Uterus (tissue), 4 donors: ENCODE results near the gene CYSTM1. TPM values are rescaled to one million over a fixed set of nuclear protein-coding genes. Genes with fewer than 3 reads are reported as not detected.
A peak's percentile ranks its signal among the peaks of the same experiment; 100 is the strongest.

Source experiments
- DNase-seq, 2 donors: peaks; one replicate each; pipeline ENCODE4 v3.0.0-alpha.2; 2019 to 2020
- H3K27ac ChIP-seq, 2 donors: fragments of 200-600 bp; sonication (generic); 1 replicate in 1 of 2; 2 replicates in 1 of 2; pipeline ENCODE4 v1.5.1; 2016 to 2018
- H3K27me3 ChIP-seq, 2 donors: fragments of 200-600 bp; sonication (generic); one replicate each; pipeline ENCODE4 v1.5.1; 2018 to 2019; ENCODE audit warnings: control low read depth in 1 of 2
- H3K36me3 ChIP-seq, 2 donors: fragments of 200-600 bp; sonication (generic); one replicate each; pipeline ENCODE4 v1.5.1; 2019; ENCODE audit warnings: control low read depth in 1 of 2
- H3K4me1 ChIP-seq, 2 donors: fragments of 200-600 bp; sonication (generic); one replicate each; pipeline ENCODE4 v1.5.1; 2018 to 2019; ENCODE audit warnings: control low read depth in 1 of 2
- H3K4me3 ChIP-seq, 2 donors: fragments of 200-600 bp; sonication (generic); 1 replicate in 1 of 2; 2 replicates in 1 of 2; pipeline ENCODE4 v1.5.1; 2018 to 2019; ENCODE audit warnings: mild to moderate bottlenecking in 1 of 2
- H3K9me3 ChIP-seq, 2 donors: fragments of 200-600 bp; sonication (generic); one replicate each; pipeline ENCODE4 v1.5.1; 2019; ENCODE audit warnings: control low read depth in 1 of 2
- CTCF ChIP-seq, 4 experiments: fragments of 200-600 bp in 2 of 4; fragments of 450-650 bp in 2 of 4; sonication (generic) in 2 of 4; IDR thresholded peaks; one replicate each; pipeline ENCODE4 v1.5.1; 2016 to 2019; ENCODE audit warnings: antibody characterized with exemption in 4 of 4, mild to moderate bottlenecking in 2 of 4, moderate library complexity in 1 of 4
- POLR2A ChIP-seq, 2 donors: fragments of 450-650 bp; IDR thresholded peaks; one replicate each; pipeline ENCODE4 v1.6.1; 2016; ENCODE audit warnings: antibody characterized with exemption in 2 of 2, mild to moderate bottlenecking in 1 of 2, moderate library complexity in 1 of 2
- intact Hi-C: fragments of 100-400 bp; cut with DNase I; formaldehyde crosslinking; loops from one replicate; pipeline ENCODE4 v1.15.1; 2023; ENCODE audit warnings: low total_unique reads
- total RNA-seq, 4 donors: library from RNA; depleted of rRNA in 3 of 4; stranded (reverse); fragments of >200 nt in 3 of 4; gene quantifications; one replicate each; pipeline versions ENCODE4 v1.1.0 to v1.2.4, GENCODE V29; 2014 to 2023
- donor health status: DM: yes; HTN: yes; CAD: no.

CYSTM1 gene
- total RNA-seq, 4 donors from 2014 or later, result 4.4 to 76.8 (median 45.3) TPM

- intact Hi-C loops, result no loop called here
- H3K27ac ChIP-seq, result no peak overlapping the region
- H3K4me1 ChIP-seq, result no peaks in the 10 kb centered on the region
Observed at GRCh38 chr5:140252470-140253126, 77.6 kb downstream of the CYSTM1 start.

GRCh38 chr5:140253985-140254384, 79.0 kb downstream of the CYSTM1 start:
- H3K4me1 ChIP-seq, result no peaks in the 10 kb centered on the region
- H3K27ac ChIP-seq, result peak overlapping the region in 1 of 2 donors; percentile 19
- H3K4me3 ChIP-seq, result no peak overlapping the region
- H3K36me3 ChIP-seq, result no peaks in the 10 kb centered on the region
- no peak for DNase-seq
- no peaks in the 10 kb centered on the region for H3K27me3 ChIP-seq
- H3K9me3 ChIP-seq, result no peaks in the 10 kb centered on the region
- intact Hi-C loops, result no loop called here
- TF ChIP-seq CTCF (IDR thresholded peaks at IDR 0.05) (no peak), POLR2A (IDR thresholded peaks at IDR 0.05) (peak in 1 of 2 donors; percentile 12)

More at GRCh38 chr5:140252470-140253126, 77.6 kb downstream of the CYSTM1 start:
- DNase-seq, result no peak
- H3K9me3 ChIP-seq, result no peaks in the 10 kb centered on the region
- H3K4me3 ChIP-seq, result no peak overlapping the region
- TF ChIP-seq POLR2A (IDR thresholded peaks at IDR 0.05), result no peak
- TF ChIP-seq CTCF (IDR thresholded peaks at IDR 0.05), result no peak
- H3K36me3 ChIP-seq, result no peaks in the 10 kb centered on the region
- no peaks in the 10 kb centered on the region for H3K27me3 ChIP-seq

GRCh38 chr5:140255460-140256157, 80.6 kb downstream of the CYSTM1 start:
- Histone ChIP-seq H3K9me3 (no peaks in the 10 kb centered on the region), H3K36me3 (no peaks in the 10 kb centered on the region), H3K4me3 (no peak overlapping the region), H3K4me1 (no peaks in the 10 kb centered on the region), H3K27me3 (no peaks in the 10 kb centered on the region), H3K27ac (no peak overlapping the region)
- no peak for DNase-seq
- TF ChIP-seq CTCF (IDR thresholded peaks at IDR 0.05), result no peak
- no peak for TF ChIP-seq POLR2A (IDR thresholded peaks at IDR 0.05)
- intact Hi-C loops, result no loop called here

GRCh38 chr5:140256726-140257125, 81.7 kb downstream of the CYSTM1 start:
- DNase-seq, result no peak
- Histone ChIP-seq H3K27me3 (no peaks in the 10 kb centered on the region), H3K4me1 (peaks cover 0 to 3% of the 10 kb centered on the region in 2 donors)

More at GRCh38 chr5:140256726-140257125, 81.7 kb downstream of the CYSTM1 start:
- Histone ChIP-seq H3K4me3 (no peak overlapping the region), H3K27ac (no peak overlapping the region), H3K9me3 (no peaks in the 10 kb centered on the region), H3K36me3 (no peaks in the 10 kb centered on the region)
- TF ChIP-seq CTCF (IDR thresholded peaks at IDR 0.05), result no peak
- no peak for TF ChIP-seq POLR2A (IDR thresholded peaks at IDR 0.05)
- intact Hi-C loops, result no loop called here
